GM12891 (cell line): ENCODE results near the gene MGME1. TPM values are rescaled to one million over a fixed set of nuclear protein-coding genes. Genes with fewer than 3 reads are reported as not detected.

Source experiments
- DNase-seq: peaks from one replicate; pipeline ENCODE4 v3.0.0; 2011; ENCODE audit warnings: low spot score; ENCODE audit not compliant: insufficient read length
- FAIRE-seq: peaks from 2 replicates; lab custom pipeline; 2011; peaks lifted over from hg19 to GRCh38; lab: Jason Lieb, UNC
- PAX5 ChIP-seq: IDR thresholded peaks from 2 replicates; pipeline ENCODE4 v1.6.1; 2011; ENCODE audit warnings: low read length, moderate library complexity, mild to moderate bottlenecking; ENCODE audit not compliant: insufficient read depth, severe bottlenecking
- POLR2A ChIP-seq: IDR thresholded peaks from 2 replicates; pipeline ENCODE4 v1.6.1; 2011; ENCODE audit warnings: low read depth, low read length, control low read depth
- POLR2AphosphoS5 ChIP-seq: IDR thresholded peaks from 2 replicates; pipeline ENCODE4 v1.6.1; 2011; ENCODE audit warnings: low read depth, low read length, control low read depth
- POU2F2 ChIP-seq: IDR thresholded peaks from 2 replicates; pipeline ENCODE4 v1.6.1; 2011; ENCODE audit warnings: low read depth, mild to moderate bottlenecking, control low read depth, low read length, moderate library complexity
- SPI1 ChIP-seq: IDR thresholded peaks from 2 replicates; pipeline ENCODE4 v1.6.1; 2011; ENCODE audit warnings: low read depth, low read length, control low read depth
- TAF1 ChIP-seq: IDR thresholded peaks from 2 replicates; pipeline ENCODE4 v1.6.1; 2011; ENCODE audit warnings: low read depth, low read length, control low read depth
- polyA plus RNA-seq: library from polyadenylated mRNA; unstranded; fragments of >200 nt; gene quantifications from one replicate; pipeline ENCODE4 v1.2.1, GENCODE V29; 2012; ENCODE audit warnings: low read depth, missing spikeins, inconsistent platforms; ENCODE audit not compliant: missing spikeins

MGME1 gene, protein sequence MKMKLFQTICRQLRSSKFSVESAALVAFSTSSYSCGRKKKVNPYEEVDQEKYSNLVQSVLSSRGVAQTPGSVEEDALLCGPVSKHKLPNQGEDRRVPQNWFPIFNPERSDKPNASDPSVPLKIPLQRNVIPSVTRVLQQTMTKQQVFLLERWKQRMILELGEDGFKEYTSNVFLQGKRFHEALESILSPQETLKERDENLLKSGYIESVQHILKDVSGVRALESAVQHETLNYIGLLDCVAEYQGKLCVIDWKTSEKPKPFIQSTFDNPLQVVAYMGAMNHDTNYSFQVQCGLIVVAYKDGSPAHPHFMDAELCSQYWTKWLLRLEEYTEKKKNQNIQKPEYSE
- 21.8 TPM for polyA plus RNA-seq

DNA sequence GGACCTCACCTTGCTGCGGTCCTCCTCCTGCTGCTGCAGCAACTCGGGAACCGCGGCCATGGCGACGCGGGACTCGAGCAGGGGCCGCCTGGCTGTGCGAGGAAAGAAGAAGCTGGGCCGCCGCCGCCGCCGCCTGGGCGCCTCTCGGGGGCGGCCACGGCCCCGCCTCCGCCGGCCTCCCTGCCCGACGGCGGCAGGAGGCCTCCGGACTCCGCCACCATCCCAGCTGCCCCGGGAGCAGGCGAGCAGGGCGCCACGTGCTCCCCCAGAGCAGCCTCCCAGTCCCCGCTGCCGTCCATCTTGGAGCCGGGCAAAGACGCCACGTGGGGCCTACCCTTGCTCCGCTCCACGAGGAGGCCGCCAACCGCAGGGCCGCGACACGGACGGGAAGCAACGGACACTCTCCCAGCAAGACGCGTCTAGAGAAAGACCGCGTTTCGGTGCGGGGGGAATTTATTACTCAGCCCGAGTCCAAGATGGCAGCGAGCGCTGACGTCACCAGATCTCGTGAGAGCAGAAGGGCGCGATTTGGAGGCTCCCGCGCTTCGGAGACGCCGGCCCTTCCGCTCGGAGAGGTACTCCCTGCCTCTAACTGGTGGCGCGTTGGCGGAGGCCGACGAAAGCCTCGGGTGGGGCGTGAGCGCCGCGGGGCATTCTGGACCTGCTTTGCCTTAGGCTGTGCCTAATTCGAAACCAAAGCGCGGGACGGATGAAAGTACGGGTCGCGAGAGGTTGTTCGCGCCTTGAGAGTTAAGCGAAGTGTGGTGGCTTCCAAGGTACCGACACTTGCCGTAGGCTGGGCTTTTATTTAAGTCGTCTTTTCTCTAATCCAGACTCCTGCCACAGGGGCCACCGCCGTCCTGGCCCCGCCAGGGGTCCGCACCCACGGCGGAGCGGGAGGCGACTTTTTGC lies at the start of gene MGME1, which contains the start of gene SNX5:
TSS of gene MGME1 (plus strand) at position 653 of the 912 bp plus-strand sequence. CDS start 842 bp downstream, outside the sequence.
TSS of gene SNX5 (minus strand) at position 429 of the 912 bp plus-strand sequence. CDS start at position 60, 369 bp downstream.
- FAIRE-seq: peak; percentile 94
- peak; percentile 98 for TF ChIP-seq POLR2A
- TF ChIP-seq PAX5: peak; percentile 49
- peak; percentile 80 for TF ChIP-seq TAF1
- TF ChIP-seq POU2F2: peak; percentile 64; the same call in 1 of the 2 replicates
- TF ChIP-seq SPI1: no peak
- TF ChIP-seq POLR2AphosphoS5: peak; percentile 99
- DNase-seq: peak; percentile 86

DNA sequence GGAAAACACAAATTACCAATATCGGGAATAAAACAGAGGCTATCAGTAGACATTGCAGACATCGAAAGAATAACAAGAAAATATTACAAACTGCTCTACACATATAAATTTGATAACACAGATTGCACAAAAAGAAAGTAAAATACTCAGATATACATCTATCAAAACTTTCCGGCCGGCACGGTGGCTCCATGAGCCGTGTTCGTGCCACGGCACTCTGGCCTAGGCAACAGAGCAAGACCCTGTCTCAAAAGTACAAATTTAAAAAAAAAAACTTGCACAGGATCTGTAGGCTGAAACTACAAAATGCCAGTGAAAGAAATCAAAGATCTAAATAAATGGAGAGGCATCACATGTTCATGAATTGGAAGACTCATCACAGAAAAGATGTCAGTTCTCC lies 49.7 kb upstream of the MGME1 start:
- no peak for DNase-seq
- FAIRE-seq: no peak
- TF ChIP-seq TAF1 (no peak), SPI1 (no peak), POLR2AphosphoS5 (no peak), POU2F2 (no peak), POLR2A (no peak), PAX5 (no peak)

DNA sequence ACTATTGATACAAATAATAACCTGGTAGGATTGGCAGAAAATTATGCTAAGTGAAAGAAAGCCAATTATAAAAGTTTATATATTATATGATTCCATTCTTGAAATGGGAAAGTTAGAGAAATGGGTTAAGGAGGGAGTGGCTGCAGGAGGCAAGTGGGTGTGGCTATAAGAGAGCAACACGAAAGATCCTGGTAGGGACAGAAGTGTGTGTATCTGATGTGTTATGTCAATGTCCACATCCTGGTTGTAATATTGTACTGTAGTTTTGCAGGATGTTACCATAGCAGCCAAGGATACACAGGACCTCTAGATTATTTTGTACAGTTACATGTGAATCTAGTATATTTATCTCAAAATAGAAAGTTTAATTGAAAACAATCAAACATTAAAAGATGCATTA lies 47.0 kb upstream of the MGME1 start:
- DNase-seq (no peak), FAIRE-seq (no peak)
- no peak for TF ChIP-seq POU2F2
- TF ChIP-seq POLR2A: no peak
- no peak for TF ChIP-seq PAX5
- no peak for TF ChIP-seq SPI1

DNA sequence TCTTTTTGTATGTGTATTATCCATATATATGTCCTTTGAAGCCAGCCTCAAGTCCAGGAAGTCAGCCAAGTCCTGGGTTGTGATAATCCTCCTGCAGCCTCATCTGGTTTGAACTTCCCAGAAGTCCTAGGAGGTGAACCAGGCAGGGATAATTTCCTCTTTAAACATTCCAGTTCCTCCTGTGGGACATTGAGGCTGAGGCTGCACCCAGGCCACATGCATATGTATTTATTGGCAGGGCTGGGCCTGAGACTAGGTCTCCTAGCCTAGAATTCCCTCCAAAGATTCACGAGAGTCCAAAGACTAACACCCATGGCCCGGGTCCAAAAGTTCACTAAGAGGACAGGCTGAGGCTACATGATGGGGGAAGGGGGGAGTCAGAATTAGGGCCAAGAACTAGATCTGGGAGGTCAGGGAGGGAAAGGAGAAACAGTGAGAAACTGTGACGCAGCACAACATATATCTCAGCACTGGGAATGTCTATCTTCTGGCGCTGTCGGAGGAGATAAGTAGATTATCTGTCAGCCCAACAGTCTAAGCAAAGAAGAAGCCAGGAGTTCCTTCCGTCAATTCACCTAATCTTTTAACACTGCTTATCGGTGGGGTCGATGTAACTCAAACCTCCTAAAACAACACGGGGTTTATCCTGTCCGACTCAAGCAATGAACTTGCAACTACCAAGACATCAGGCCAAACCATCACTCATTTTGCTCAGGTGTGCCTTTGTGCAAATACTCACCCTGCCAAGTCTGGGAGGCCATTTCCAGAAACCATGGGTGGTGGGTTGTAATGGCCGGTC lies 43.5 kb upstream of the MGME1 start:
- TF ChIP-seq TAF1: no peak
- DNase-seq (no peak), FAIRE-seq (no peak)

DNA sequence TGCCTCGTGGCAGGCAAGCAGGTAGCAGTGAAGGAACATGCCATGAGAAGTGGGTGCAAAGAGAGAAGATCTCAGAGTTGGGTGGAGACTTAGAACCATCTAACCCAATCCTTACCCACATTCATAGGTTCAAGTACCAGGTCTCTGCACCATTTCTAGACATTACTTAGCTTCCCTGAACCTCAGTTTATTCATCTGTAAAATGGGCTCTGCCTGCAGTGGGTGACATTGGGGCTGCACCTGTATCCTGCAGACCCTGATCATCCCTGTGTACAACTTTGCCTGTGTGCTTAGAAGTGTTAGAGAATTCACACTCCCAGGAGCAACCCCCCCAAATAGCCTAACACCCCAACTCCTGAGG lies 42.9 kb upstream of the MGME1 start:
- TF ChIP-seq PAX5 (no peak), POU2F2 (no peak), TAF1 (no peak), SPI1 (no peak)
- no peak for DNase-seq
- no peak for FAIRE-seq

DNA sequence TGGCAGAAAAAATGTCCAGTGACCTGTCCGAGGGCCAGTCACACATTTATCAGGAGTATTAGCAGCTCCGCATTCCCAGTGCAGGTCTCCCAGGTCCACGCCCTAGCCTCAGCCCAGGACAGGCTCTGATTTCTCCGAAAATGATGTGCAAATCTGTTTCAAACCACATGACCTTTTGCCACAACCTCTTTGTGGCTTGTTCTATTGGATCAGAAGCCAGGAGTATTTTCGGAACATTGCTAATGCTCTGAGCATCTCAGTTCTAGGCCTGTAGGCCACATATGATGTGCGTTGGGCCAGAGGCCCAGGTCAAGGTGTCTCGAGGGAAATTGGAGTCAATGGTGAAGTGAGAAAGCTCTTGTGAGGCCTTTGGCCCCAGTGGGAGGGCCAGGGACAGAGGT lies 40.6 kb upstream of the MGME1 start:
- TF ChIP-seq POU2F2: no peak
- TF ChIP-seq SPI1: no peak
- no peak for TF ChIP-seq POLR2AphosphoS5
- TF ChIP-seq TAF1: no peak
- TF ChIP-seq PAX5: no peak
- no peak for TF ChIP-seq POLR2A

DNA sequence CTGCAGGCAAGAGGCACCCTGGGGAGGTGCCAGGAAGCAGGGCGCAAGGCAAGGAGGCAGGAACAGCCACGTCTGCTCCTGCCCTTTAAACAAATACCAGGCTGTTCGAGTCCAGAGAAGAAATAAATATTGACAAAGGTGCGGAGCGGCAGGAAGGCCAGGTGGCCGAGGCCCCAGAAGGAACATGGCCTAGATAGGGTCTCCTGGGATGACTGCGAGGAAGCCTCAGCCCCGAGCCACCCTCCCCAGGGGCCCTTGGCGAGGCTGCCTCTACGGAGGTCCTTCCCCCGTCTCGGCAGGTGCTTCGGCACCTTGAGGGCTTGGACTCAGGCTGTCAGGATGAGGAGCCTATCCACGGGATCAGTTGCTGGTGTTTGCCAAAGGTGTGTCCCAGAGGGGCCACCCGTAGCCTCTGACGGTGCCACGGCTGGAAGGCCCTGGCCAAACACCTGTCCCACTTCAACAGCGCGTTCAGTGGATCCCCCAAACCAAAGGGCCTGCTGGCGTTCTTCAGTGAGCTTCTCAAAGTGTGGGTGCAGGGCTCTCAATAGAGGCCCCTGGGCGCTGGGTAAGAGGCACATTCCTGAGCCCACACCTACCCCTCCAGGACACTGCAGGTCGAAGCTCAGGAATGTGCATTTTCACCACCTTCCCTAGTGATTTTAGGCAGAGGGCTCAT lies 40.0 kb upstream of the MGME1 start:
- DNase-seq (no peak), FAIRE-seq (no peak)
- no peak for TF ChIP-seq POLR2A
- no peak for TF ChIP-seq TAF1
- no peak for TF ChIP-seq POU2F2
- no peak for TF ChIP-seq SPI1
- no peak for TF ChIP-seq PAX5
- TF ChIP-seq POLR2AphosphoS5: no peak

More for the DNA sequence above, 40.6 kb upstream of the MGME1 start:
- DNase-seq (no peak), FAIRE-seq (no peak)

DNA sequence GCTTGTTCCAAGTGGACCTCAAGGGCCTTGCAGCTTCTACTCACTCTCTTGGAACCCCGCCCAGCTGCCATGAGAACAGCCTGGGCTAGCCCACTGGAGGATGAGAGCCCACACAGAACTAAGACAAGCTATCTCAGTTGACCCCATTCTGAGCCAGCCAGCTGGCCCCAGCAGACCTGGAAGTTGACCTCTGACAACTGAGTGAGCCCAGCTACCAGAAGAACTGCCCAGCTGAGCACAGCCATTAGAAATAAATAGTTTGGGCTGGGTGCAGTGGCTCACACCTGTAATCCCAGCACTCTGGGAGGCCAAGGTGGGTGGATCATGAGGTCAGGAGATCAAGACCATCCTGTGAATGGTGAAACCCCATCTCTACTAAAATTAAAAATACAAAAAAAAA lies 37.3 kb upstream of the MGME1 start:
- no peak for FAIRE-seq
- TF ChIP-seq TAF1: no peak
- TF ChIP-seq PAX5: no peak
- no peak for TF ChIP-seq SPI1
- TF ChIP-seq POLR2A: no peak
- TF ChIP-seq POLR2AphosphoS5: no peak
- no peak for TF ChIP-seq POU2F2
- no peak for DNase-seq

DNA sequence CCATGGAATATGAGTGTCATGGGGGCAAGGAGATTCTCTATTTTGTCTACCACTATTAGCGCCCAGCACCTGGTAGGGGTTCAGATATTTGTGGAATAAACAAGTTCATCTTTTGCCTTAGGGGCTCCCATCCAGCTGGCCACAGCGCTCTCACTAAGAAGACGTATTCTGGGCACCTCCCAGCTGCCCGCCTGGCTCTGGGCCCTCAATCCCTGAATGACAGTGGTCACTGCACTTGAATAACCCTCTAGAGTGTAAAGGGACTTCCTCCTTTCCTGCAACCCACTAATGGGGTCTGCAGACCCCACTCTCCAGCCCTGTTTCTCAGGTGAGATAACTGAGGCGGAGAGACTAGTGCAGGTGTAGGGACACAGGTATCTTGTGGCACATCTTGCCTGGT lies 36.4 kb upstream of the MGME1 start:
- no peak for TF ChIP-seq SPI1
- TF ChIP-seq POU2F2: no peak
- no peak for TF ChIP-seq PAX5
- TF ChIP-seq TAF1: no peak
- TF ChIP-seq POLR2AphosphoS5: no peak
- TF ChIP-seq POLR2A: no peak
- DNase-seq: no peak
- no peak for FAIRE-seq

DNA sequence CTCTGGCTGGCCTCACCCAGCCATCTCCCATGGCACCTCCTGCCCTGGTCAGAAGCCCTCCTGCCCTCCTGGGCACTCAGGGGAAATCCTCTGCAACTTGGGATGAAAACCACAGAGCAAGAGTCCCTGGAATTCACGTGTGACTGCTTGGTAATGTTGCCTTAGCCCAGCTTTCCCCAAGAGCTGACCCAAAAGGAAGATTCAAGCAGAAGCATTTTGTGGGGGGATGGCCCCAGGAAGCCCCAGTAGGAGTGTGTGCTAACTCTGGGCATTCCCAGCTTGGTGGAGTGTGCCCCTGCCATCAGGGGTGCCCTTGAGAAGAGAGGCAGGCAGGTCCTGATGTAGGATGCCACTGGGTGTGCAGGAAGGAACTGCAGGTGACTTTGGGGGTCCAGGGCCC lies 35.7 kb upstream of the MGME1 start:
- no peak for DNase-seq
- TF ChIP-seq PAX5 (no peak), POU2F2 (no peak), POLR2A (no peak), SPI1 (no peak), POLR2AphosphoS5 (no peak), TAF1 (no peak)
- FAIRE-seq: no peak
